GM10847 (cell line): ENCODE results near the gene PTTG1.

Source experiments
- POLR2A ChIP-seq: IDR thresholded peaks from 2 replicates; pipeline ENCODE4 v1.6.1; 2011; ENCODE audit not compliant: insufficient read length; ENCODE audit errors: extremely low read depth

Gene PTTG1

GRCh38 chr5:160474084-160474483, 52.4 kb downstream of the PTTG1 start:
- no peak for TF ChIP-seq POLR2A

- no peak for TF ChIP-seq POLR2A
Observed at GRCh38 chr5:160475864-160476438, 54.3 kb downstream of the PTTG1 start.

GRCh38 chr5:160477266-160477970, 55.8 kb downstream of the PTTG1 start:
- TF ChIP-seq POLR2A: no peak

GRCh38 chr5:160478163-160478562, 56.5 kb downstream of the PTTG1 start:
- no peak for TF ChIP-seq POLR2A
